H1 (cell line): Measurements from ENCODE around the gene ECI2. TPM values are rescaled to one million over a fixed set of nuclear protein-coding genes. Genes with fewer than 3 reads are reported as not detected.

Experiments
- CTCF ChIA-PET: fragments of 300-600 bp; sonication (Branson Sonifier 250); formaldehyde crosslinking; loops from one replicate; lab custom pipeline; 2021; ENCODE audit not compliant: partially characterized antibody; lab: Charles Lee
- POLR2A ChIA-PET: fragments of 300-600 bp; sonication (Branson Sonifier 250); formaldehyde crosslinking; loops from one replicate; lab custom pipeline; 2021; ENCODE audit warnings: inconsistent platforms; ENCODE audit not compliant: partially characterized antibody; lab: Charles Lee
- DNase-seq, 2 experiments: peaks; one replicate each; pipeline versions ENCODE4 v3.0.0 to v3.0.0-alpha.2; 2010 to 2022; ENCODE audit warnings: low spot score in 2 of 2, low read depth in 1 of 2, mixed read lengths in 1 of 2
- FAIRE-seq: peaks from 2 replicates; lab custom pipeline; 2011; peaks lifted over from hg19 to GRCh38; lab: Jason Lieb, UNC
- H2AFZ ChIP-seq: 2 replicates; pipeline ENCODE4 v1.8.1; 2012; ENCODE audit warnings: low read length, inconsistent platforms
- H2AK5ac ChIP-seq: 2 replicates; pipeline ENCODE4 v1.6.1; 2013; ENCODE audit warnings: low read depth, low read length
- H2BK120ac ChIP-seq: replicated peaks from 2 replicates; pipeline ENCODE3; 2013; ENCODE audit warnings: low read depth, low read length, inconsistent platforms
- H2BK12ac ChIP-seq: 2 replicates; pipeline ENCODE4 v1.6.1; 2013; ENCODE audit warnings: low read depth, low read length
- H2BK15ac ChIP-seq: 2 replicates; pipeline ENCODE4 v1.6.1; 2013; ENCODE audit warnings: low read length
- H2BK20ac ChIP-seq: 2 replicates; pipeline ENCODE4 v1.6.1; 2013; ENCODE audit warnings: low read length
- H2BK5ac ChIP-seq: 2 replicates; pipeline ENCODE4 v1.6.1; 2013; ENCODE audit warnings: low read depth, low read length
- H3K14ac ChIP-seq: 2 replicates; pipeline ENCODE4 v1.6.1; 2013; ENCODE audit warnings: inconsistent platforms; ENCODE audit not compliant: insufficient read length
- H3K18ac ChIP-seq: 2 replicates; pipeline ENCODE4 v1.6.1; 2013; ENCODE audit warnings: low read length; ENCODE audit errors: extremely low read depth
- H3K23ac ChIP-seq: 2 replicates; pipeline ENCODE4 v1.6.1; 2013; ENCODE audit warnings: inconsistent platforms; ENCODE audit not compliant: insufficient read length
- H3K23me2 ChIP-seq: 2 replicates; pipeline ENCODE4 v1.6.1; 2013; ENCODE audit warnings: low read depth, low read length
- H3K27ac ChIP-seq: 2 replicates; pipeline ENCODE4 v1.6.1; 2011; ENCODE audit warnings: low read depth, low read length, inconsistent platforms
- H3K27me3 ChIP-seq, 4 experiments: replicated peaks in 1 of 4; 1 replicate in 1 of 4; 2 replicates in 3 of 4; pipeline versions ENCODE4 v1.6.1 to v1.8.1; 2011 to 2013; ENCODE audit warnings: low read length in 3 of 4, mild to moderate bottlenecking in 3 of 4, inconsistent platforms in 2 of 4, mixed read lengths in 2 of 4, moderate library complexity in 1 of 4; ENCODE audit not compliant: control insufficient read depth in 3 of 4, insufficient read depth in 3 of 4; ENCODE audit errors: extremely low read depth in 1 of 4
- H3K36me3 ChIP-seq, 4 experiments: 2 replicates each; pipeline versions ENCODE4 v1.6.1 to v1.8.1; 2011 to 2013; ENCODE audit warnings: mild to moderate bottlenecking in 4 of 4, low read length in 3 of 4, moderate library complexity in 2 of 4, control low read depth in 1 of 4, inconsistent platforms in 1 of 4; ENCODE audit not compliant: insufficient read depth in 4 of 4, control insufficient read depth in 2 of 4
- H3K4ac ChIP-seq: replicated peaks from 2 replicates; pipeline ENCODE3; 2013; ENCODE audit warnings: low read length, low read depth, mixed read lengths, inconsistent platforms; ENCODE audit not compliant: insufficient read length
- H3K4me1 ChIP-seq, 4 experiments: replicated peaks in 1 of 4; 1 replicate in 1 of 4; 2 replicates in 3 of 4; pipeline versions ENCODE4 v1.6.1 to v1.8.1; 2011 to 2013; ENCODE audit warnings: low read length in 3 of 4, inconsistent platforms in 2 of 4, mixed read lengths in 1 of 4; ENCODE audit not compliant: insufficient read depth in 4 of 4, control insufficient read depth in 3 of 4
- H3K4me2 ChIP-seq, 2 experiments: 2 replicates each; pipeline versions ENCODE4 v1.6.1 to v1.8.1; 2011 to 2013; ENCODE audit warnings: low read depth in 2 of 2, low read length in 2 of 2, control low read depth in 1 of 2, inconsistent platforms in 1 of 2, mild to moderate bottlenecking in 1 of 2; ENCODE audit not compliant: insufficient read depth in 1 of 2
- H3K4me3 ChIP-seq, 4 experiments: fragments of 200-600, 300-600 bp in 1 of 4; sonication (generic), shearing (Covaris generic), sonication (Bioruptor Twin) in 1 of 4; 2 replicates each; pipeline versions ENCODE4 v1.5.1 to v1.8.1; 2011 to 2016; ENCODE audit warnings: low read length in 4 of 4, low read depth in 3 of 4, control low read depth in 2 of 4, inconsistent platforms in 2 of 4, mild to moderate bottlenecking in 2 of 4, mixed read lengths in 1 of 4, moderate library complexity in 1 of 4; ENCODE audit not compliant: insufficient read depth in 2 of 4; ENCODE audit errors: extremely low read depth in 1 of 4
- H3K56ac ChIP-seq: replicated peaks from 2 replicates; pipeline ENCODE3; 2013; ENCODE audit warnings: low read depth, mild to moderate bottlenecking, mixed read lengths, low read length, inconsistent platforms; ENCODE audit not compliant: insufficient read length
- H3K79me1 ChIP-seq: 2 replicates; pipeline ENCODE4 v1.6.1; 2013; ENCODE audit warnings: low read depth, low read length, control low read depth
- H3K79me2 ChIP-seq, 2 experiments: 2 replicates each; pipeline versions ENCODE4 v1.6.1 to v1.8.1; 2012 to 2013; ENCODE audit warnings: low read length in 2 of 2, mild to moderate bottlenecking in 2 of 2, inconsistent platforms in 1 of 2; ENCODE audit not compliant: insufficient read depth in 2 of 2, control insufficient read depth in 1 of 2
- H3K9ac ChIP-seq, 4 experiments: replicated peaks in 1 of 4; 1 replicate in 1 of 4; 2 replicates in 3 of 4; pipeline versions ENCODE4 v1.6.1 to v1.8.1; 2011 to 2013; ENCODE audit warnings: low read depth in 3 of 4, low read length in 3 of 4, control low read depth in 2 of 4, mild to moderate bottlenecking in 2 of 4, moderate library complexity in 2 of 4, inconsistent platforms in 1 of 4; ENCODE audit errors: extremely low read depth in 1 of 4
- H3K9me3 ChIP-seq, 2 experiments: 2 replicates each; pipeline versions ENCODE4 v1.6.1 to v1.8.1; 2012 to 2013; ENCODE audit warnings: mild to moderate bottlenecking in 2 of 2, moderate library complexity in 2 of 2, control low read depth in 1 of 2, inconsistent platforms in 1 of 2, low read depth in 1 of 2, low read length in 1 of 2, mixed read lengths in 1 of 2; ENCODE audit not compliant: insufficient read depth in 2 of 2
- H4K20me1 ChIP-seq, 2 experiments: replicated peaks in 1 of 2; 2 replicates each; pipeline versions ENCODE3 to v1.8.1; 2011 to 2013; ENCODE audit warnings: inconsistent platforms in 2 of 2, low read length in 2 of 2, mild to moderate bottlenecking in 1 of 2; ENCODE audit not compliant: insufficient read depth in 2 of 2, control insufficient read depth in 1 of 2
- H4K5ac ChIP-seq: 2 replicates; pipeline ENCODE4 v1.6.1; 2013; ENCODE audit warnings: low read length, low read depth, mixed read lengths, inconsistent platforms; ENCODE audit not compliant: insufficient read length
- H4K8ac ChIP-seq: 2 replicates; pipeline ENCODE4 v1.8.0; 2013; ENCODE audit warnings: mild to moderate bottlenecking, moderate library complexity, low read length, inconsistent platforms; ENCODE audit not compliant: insufficient read depth; ENCODE audit errors: extremely low read depth
- H4K91ac ChIP-seq: replicated peaks from 2 replicates; pipeline ENCODE3; 2013; ENCODE audit warnings: low read length, mixed read lengths, inconsistent platforms; ENCODE audit not compliant: insufficient read length
- ASH2L ChIP-seq: fragments of 200-600, 300-600 bp; sonication (generic); IDR thresholded peaks from one replicate; pipeline ENCODE4 v1.7.1; 2017; ENCODE audit warnings: low read length
- GABPA ChIP-seq: IDR thresholded peaks from 2 replicates; pipeline ENCODE4 v1.6.1; 2011; ENCODE audit warnings: mild to moderate bottlenecking, low read length, moderate library complexity, borderline replicate concordance; ENCODE audit not compliant: insufficient read depth
- GTF2F1 ChIP-seq: IDR thresholded peaks from 2 replicates; pipeline ENCODE4 v1.6.1; 2012; ENCODE audit warnings: low read depth, low read length, improper control_type of control experiment, borderline replicate concordance
- KDM1A ChIP-seq: fragments of 200-600, 300-600 bp; sonication (generic); IDR thresholded peaks from 2 replicates; pipeline ENCODE4 v1.7.1; 2016; ENCODE audit warnings: mild to moderate bottlenecking, low read length, borderline replicate concordance
- POLR2A ChIP-seq, 2 experiments: IDR thresholded peaks; 1 replicate in 1 of 2; 2 replicates in 1 of 2; pipeline ENCODE4 v1.6.1; 2011; ENCODE audit warnings: low read depth in 2 of 2, low read length in 2 of 2, mild to moderate bottlenecking in 2 of 2; ENCODE audit errors: control extremely low read depth in 1 of 2
- SIN3A ChIP-seq, 2 experiments: IDR thresholded peaks in 1 of 2; conservative IDR thresholded peaks in 1 of 2; 2 replicates each; pipeline ENCODE4 v1.6.1; 2011 to 2012; ENCODE audit warnings: low read length in 2 of 2, improper control_type of control experiment in 1 of 2, low read depth in 1 of 2, mild to moderate bottlenecking in 1 of 2
- YY1 ChIP-seq: IDR thresholded peaks from 2 replicates; pipeline ENCODE4 v1.6.1; 2011; ENCODE audit warnings: low read depth, mild to moderate bottlenecking, low read length
- WGBS, 2 experiments: shearing (Covaris generic) in 1 of 2; methylation state at CpG; one replicate each; pipeline versions ENCODE4 v1.1.6 to v1.1.7; 2013 to 2015; ENCODE audit warnings: low lambda C conversion rate in 2 of 2, mixed read lengths in 2 of 2, inconsistent platforms in 1 of 2, low coverage in 1 of 2, missing lambda C conversion rate in 1 of 2; ENCODE audit not compliant: insufficient replicate concordance in 2 of 2, insufficient coverage in 1 of 2, insufficient read length in 1 of 2; ENCODE audit errors: extremely low coverage in 1 of 2, missing lambda C conversion rate in 1 of 2; 5-methylcytosine and 5-hydroxymethylcytosine counted together
- polyA plus RNA-seq, 7 experiments: library from polyadenylated mRNA; depleted of rRNA in 3 of 7; stranded (reverse) in 5 of 7; unstranded in 2 of 7; fragments of >200 nt in 5 of 7; fragments of 200-250 nt in 2 of 7; gene quantifications; 1 replicate in 5 of 7; 2 replicates in 1 of 7; 4 replicates in 1 of 7; pipeline versions ENCODE4 v1.2.1 to v1.2.3, GENCODE V29; 2011 to 2013; ENCODE audit warnings: missing spikeins in 2 of 7, mixed read lengths in 2 of 7
- total RNA-seq: library from RNA; stranded (reverse); fragmentation: NEBNext Ultra II Directional; extraction: Animal tissue kit (Norgen Biotek cat#: 25700); gene quantifications from 2 replicates; pipeline ENCODE4 v1.2.1, GENCODE V29; 2021

The ECI2 gene
- total and polyA plus RNA-seq, 2 of the 8 experiments (the other 6 are each of a cell fraction or from before 2014, with no cell fraction given): 40.4 to 70.8 TPM

GRCh38 chr6:4174042-4174441 is 38.7 kb upstream of the ECI2 start:
- no peak for FAIRE-seq
- Histone ChIP-seq H3K18ac (no peak overlapping the region), H2BK12ac (no peak overlapping the region), H4K5ac (no peak overlapping the region), H3K27me3 (peaks cover 0 to 5% (median under 1%) of the 10 kb centered on the region in 4 experiments; a peak in 3 of 7 replicates), H3K9me3 (no peaks in the 10 kb centered on the region), H4K20me1 (no peaks in the 10 kb centered on the region), H2AFZ (no peak overlapping the region), H3K79me1 (no peaks in the 10 kb centered on the region), H2BK15ac (no peak overlapping the region), H2BK20ac (no peak overlapping the region), H3K79me2 (no peaks in the 10 kb centered on the region), H3K27ac (no peak overlapping the region), H2BK5ac (no peak overlapping the region), H2AK5ac (no peak overlapping the region), H3K36me3 (no peaks in the 10 kb centered on the region), H3K56ac (no peak overlapping the region), H3K14ac (no peak overlapping the region), H4K91ac (no peak overlapping the region), H3K23me2 (no peaks in the 10 kb centered on the region), H3K4me3 (no peak overlapping the region), H2BK120ac (no peak overlapping the region), H3K9ac (no peak overlapping the region), H3K4me2 (no peak overlapping the region), H3K4ac (no peak overlapping the region), H3K4me1 (peaks cover 0 to 3% (median under 1%) of the 10 kb centered on the region in 4 experiments; a peak in 2 of 7 replicates), H4K8ac (no peak overlapping the region), H3K23ac (no peak overlapping the region)
- CTCF ChIA-PET: interaction anchor here (1.0 to 2.5 kb wide), 4 partner anchors 11 to 36 kb away, joined by 3 to 9 read pairs (median 6); no protein-coding TSS in a partner anchor
- WGBS, 2 experiments: 90% methylated on average over 6 of the region's 6 CpGs; no CpG with 5 or more reads in 1 of the 2 experiments
- no peak for DNase-seq
- POLR2A ChIA-PET: no interaction called here
- no peak for TF ChIP-seq YY1
- no peak for TF ChIP-seq ASH2L
- TF ChIP-seq SIN3A (conservative IDR thresholded peaks at IDR 0.05 in 1 of 2, IDR thresholded peaks at IDR 0.05 in 1 of 2; ENCODE audit: low read depth in 1 of 2, low read length in 2 of 2): no peak
- no peak for TF ChIP-seq GABPA
- TF ChIP-seq GTF2F1: no peak
- no peak for TF ChIP-seq POLR2A (IDR thresholded peaks at IDR 0.05; ENCODE audit: control extremely low read depth in 1 of 2, low read depth in 2 of 2, low read length in 2 of 2)
- TF ChIP-seq KDM1A: no peak
